Amniotic epithelial cell (primary cell): ENCODE data around the gene PYROXD2.
A peak's percentile ranks its signal among the peaks of the same experiment; 100 is the strongest.

Experiments
- DNase-seq: peaks from one replicate; pipeline ENCODE4 v3.0.0-alpha.2; 2010; ENCODE audit warnings: low read depth

Gene PYROXD2

GRCh38 chr10:98390406-98390805 lies 24.6 kb downstream of the PYROXD2 start:
- no peak for DNase-seq

DNA sequence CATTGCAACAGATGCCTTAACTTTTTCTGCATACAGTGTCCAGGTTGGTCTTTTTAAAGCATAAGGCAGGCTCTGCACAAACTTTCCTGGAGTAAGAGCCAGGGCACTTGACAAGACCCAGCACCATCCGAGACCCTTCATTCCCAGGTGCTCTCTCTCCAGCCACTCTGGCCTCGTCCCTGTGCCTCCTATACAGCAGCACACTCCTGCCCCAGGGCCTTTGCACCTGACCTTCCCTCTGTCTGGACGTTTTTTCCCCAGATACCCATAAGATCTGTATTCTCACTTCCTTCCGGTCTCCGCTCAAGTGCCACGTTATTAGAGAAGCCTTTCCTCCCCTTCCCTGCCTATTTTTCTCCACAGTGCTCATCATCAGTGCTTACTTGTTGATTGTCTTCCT lies 25.6 kb downstream of the PYROXD2 start:
- DNase-seq, result no peak

- DNase-seq, result no peak
Measured at GRCh38 chr10:98388101-98388655, 26.8 kb downstream of the PYROXD2 start.

DNA sequence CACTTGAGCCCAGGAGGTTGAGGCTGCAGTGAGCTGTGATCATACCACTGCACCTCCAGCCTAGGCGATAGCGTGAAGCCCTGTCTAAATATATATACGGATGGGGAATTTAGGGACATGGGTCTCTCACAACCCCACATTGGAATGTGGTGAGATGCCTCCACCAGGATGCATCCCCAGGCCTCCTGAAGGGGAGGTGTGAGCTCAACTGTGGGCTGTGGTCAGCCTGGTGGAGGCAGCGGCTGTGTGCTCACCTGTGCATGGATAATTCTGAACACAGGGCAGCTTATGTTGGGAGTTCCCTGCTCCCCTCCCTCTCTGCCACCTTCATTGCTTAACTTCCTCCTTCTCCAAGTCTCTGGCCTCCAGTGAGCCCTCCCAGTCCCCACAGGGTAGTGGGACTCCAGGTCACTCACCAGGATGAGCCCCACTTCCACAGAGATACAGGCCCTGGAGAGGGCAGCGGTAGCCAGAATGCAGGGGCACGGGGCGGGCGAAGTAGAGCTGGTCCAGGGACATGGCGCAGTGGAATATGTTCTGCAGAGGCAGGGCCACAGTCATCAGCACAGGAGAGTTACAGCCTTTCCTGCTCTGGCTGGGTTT lies 30.4 kb downstream of the PYROXD2 start:
- no peak for DNase-seq

GRCh38 chr10:98383869-98384268 lies 31.1 kb downstream of the PYROXD2 start:
- DNase-seq, result no peak

DNA sequence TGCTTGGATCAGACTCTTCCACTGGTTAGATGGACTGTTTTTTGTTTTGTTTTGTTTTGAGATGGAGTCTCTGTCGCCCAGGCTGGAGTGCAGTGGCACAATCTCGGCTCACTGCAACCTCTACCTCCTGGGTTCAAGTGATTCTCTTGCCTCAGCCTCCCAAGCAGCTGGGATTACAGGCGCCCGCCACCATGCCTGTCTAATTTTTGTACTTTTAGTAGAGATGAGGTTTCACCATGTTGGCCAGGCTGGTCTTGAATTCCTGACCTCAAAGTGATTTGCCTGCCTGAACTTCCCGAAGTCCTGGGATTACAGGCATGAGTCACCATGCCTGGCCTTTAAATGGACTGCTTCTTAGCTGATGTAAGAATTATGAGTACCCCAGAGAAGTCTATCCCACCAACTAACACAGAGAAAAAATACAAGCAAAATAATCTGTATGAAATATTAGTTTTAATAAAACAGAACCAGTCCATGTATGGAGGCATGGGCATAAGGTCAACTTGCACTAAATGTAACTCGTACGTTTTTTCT lies 31.8 kb downstream of the PYROXD2 start:
- DNase-seq, result peak; percentile 87

DNA sequence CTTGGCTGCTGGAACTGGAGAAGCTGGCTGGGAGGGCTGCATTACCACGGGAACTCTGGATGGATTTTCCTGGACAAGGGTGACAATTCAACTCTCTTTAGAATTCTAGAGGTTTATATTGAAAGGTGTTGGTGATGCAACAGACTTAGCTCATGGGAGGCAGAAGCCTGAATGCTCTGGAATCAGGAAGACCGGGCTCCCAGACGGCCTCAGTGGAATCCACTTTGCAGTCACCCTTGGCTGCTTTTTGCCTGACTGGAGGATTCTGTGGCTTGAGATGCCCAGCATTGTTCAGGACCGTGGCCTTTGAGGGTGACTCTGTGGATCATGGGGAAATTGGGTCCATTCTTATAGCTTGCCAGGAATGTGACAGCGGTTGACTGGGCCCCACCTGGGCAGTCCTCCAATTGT lies 32.3 kb downstream of the PYROXD2 start:
- DNase-seq, result peak; percentile 32

DNA sequence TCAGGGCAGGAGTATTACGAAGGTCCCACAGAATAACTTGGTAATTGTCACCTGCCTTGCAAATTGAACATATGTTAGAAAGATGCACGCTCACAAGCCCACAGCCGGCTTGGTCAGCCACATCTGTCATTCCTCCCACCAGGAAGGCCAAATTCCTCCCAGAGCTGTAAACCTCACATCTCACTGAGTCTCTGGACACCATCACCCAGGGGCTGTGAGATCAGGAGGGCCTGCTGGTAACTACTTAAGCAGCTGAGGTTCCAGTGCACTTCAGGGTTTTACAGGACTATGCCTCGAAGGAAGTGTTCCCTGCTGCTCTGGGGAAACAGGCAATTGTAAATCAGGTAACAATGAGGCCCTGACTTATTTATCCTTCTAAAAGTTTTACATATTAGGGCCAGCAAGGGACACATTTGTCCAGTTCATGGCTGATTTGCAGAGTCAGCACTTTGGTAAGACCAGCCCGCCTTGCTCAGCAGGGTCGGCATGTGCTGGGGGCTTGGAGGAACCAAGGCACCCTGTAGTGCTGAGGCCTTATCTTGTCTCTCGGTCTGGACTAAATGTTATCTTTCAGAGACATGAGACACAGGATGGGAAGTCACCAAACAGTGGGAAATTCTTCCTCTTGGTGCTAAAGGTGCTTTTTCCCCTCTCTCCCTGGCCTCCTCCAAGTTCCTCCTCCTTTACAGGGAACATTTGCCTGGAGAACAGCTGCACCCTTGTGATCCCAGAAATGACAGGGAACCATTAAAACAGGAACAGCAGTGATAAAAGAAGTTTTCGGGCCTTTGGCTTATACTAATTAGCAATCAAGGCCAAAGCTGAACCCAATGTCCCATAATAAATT lies 34.3 kb downstream of the PYROXD2 start:
- no peak for DNase-seq

- DNase-seq, result no peak
Measured at GRCh38 chr10:98378722-98379121, 36.3 kb downstream of the PYROXD2 start.

GRCh38 chr10:98377536-98377935 lies 37.4 kb downstream of the PYROXD2 start:
- no peak for DNase-seq

DNA sequence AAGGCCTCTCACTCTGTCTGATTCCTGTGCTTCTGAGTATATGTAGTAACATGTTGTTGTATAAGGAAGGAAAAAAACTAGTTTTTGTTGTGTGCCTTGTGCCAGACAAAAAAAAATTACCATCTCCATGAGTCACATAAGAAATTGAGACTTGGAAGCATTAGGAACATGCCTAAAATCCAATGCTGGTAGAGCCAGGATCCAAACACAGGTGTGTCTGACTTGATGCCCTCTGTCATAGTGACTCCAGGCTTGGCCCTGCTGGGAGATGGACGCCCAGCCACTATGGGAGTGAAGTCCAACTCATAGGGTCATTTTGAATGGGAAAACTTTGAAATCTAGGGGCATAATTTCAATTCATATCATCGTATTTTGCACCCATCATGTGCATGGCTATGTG lies 38.0 kb downstream of the PYROXD2 start:
- DNase-seq, result no peak

- DNase-seq, result peak; percentile 15
Measured at GRCh38 chr10:98376485-98376884, 38.5 kb downstream of the PYROXD2 start.

DNA sequence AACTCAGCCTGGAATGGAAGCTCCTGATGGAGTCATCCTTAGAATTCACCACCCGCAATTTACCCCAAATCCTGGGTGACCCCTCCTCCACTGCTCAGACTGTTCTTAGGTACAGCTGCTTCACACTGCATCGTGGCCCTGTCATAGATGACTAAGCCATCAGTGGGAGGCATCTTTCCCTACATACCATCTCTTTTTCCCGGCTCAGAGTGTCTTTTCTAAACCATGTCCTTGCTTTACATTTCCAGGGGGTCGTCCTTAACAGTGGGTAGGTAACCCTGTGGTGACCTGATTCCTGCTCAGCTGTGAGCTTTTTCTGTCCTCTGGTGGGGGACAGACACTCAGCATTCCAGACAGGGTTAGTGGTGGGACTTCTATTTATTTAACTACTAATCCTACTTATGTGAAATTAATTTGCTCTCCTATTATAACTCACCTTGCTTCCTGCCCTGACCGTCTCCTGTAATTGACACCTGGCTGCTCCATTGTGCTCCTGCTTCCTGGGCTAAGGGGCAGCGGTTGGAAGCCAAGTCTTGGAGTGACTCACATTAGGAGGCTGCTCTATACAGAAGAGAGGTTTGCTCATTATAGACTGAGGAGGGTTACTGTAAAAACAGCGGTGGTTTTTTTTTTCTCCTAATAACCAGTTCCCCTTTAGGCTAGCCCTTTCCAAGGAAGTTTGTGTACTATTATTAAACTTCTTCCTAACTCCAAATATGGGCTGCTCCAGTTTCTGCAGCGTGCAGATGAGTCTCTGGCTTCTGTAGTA lies 40.6 kb downstream of the PYROXD2 start:
- peak; percentile 69 for DNase-seq

GRCh38 chr10:98373260-98374040 lies 41.5 kb downstream of the PYROXD2 start:
- DNase-seq, result peak; percentile 36

GRCh38 chr10:98370831-98371820 lies 43.9 kb downstream of the PYROXD2 start:
- no peak for DNase-seq

DNA sequence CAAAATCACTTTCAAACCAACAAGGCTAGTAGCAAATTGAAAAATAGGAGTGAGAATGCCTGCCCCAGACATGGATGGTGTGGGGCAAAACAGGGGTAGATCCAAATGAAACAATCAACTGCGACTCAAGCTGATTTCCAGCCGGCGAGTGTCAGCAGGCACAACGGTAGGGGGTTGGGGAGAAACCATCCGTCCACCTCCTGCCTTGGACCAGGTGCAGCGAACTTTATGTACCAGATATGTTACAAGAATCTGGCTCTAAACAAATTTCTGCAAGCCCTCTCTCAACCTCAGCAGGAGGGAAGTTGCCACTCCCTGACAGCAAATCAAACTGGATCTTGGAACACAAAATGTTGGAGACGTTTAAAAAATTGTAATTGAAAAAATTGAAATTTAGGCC lies 45.2 kb downstream of the PYROXD2 start:
- no peak for DNase-seq

DNA sequence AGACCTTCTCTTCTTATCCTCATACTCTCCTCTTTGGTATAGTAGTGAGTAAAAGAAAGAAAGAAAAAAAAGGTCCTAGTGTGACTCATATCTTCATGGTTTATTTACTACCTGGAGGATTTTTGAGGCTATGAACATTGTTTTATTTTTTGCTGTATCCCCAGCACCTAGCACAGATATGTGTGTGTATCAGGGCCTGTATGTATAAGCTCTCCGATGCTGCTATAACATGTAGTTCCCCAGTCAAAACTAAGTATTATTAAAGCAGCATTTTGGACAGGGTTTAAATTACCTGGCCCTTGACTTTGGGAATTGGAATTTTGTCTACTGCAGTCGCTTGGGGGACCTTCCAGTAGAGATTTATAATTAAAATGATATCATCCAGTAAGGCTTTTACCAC lies 46.3 kb downstream of the PYROXD2 start:
- DNase-seq, result no peak

GRCh38 chr10:98367604-98368451 lies 47.2 kb downstream of the PYROXD2 start:
- no peak for DNase-seq

DNA sequence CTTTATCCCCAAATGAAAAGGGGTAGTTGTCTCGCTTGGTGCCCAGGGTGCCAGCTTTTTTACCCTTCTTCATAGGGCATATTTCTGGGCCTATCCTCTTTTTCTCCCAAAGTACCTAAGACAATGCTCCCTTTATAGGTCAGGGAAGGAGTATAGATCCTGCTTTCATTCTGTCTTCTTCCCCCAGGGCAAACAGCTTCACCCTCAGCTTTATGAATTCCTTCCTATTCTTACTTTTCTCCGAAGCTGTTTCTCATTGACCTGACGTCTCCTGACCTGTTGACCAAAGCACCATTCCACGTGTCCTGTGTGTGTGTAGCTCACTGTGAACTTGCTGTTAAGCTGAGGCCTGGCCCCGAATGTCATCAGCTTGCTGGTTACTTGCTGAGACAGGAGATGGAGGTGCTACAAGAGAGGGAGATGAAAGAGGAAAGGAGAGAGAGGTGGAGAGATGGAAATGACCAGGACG lies 48.9 kb downstream of the PYROXD2 start:
- DNase-seq, result no peak
